ENCODE measurements around the gene TNFRSF12A.

TNFRSF12A gene

GRCh38 chr16:2980227-2981176, 39.7 kb upstream of the TNFRSF12A start, which contains the start of gene PKMYT1 (continued):
- TF ChIP-seq ZNF350 (tag by site-specific recombination; IDR thresholded peaks at IDR 0.05) (no peak), KLF7 (tag by site-specific recombination; IDR thresholded peaks at IDR 0.05; ENCODE audit: borderline replicate concordance) (peak; percentile 93), ZNF521 (tag by site-specific recombination; IDR thresholded peaks at IDR 0.05) (no peak), ZNF629 (tag by site-specific recombination; IDR thresholded peaks at IDR 0.05) (peak; percentile 36; the same call in 1 of the 2 replicates), PBX3 (CRISPR knock-in tag; IDR thresholded peaks at IDR 0.05) (peak; percentile 50; the same call in 1 of the 2 replicates), ZNF155 (tag by site-specific recombination; IDR thresholded peaks at IDR 0.05) (no peak), SCRT1 (tag by site-specific recombination; IDR thresholded peaks at IDR 0.05; ENCODE audit: borderline replicate concordance) (no peak), HOXC10 (CRISPR knock-in tag; IDR thresholded peaks at IDR 0.05) (no peak), ZBTB26 (tag by site-specific recombination; optimal IDR thresholded peaks at IDR 0.05) (peak; percentile 91), ZNF571 (tag by site-specific recombination; IDR thresholded peaks at IDR 0.05) (no peak), ZNF211 (tag by site-specific recombination; IDR thresholded peaks at IDR 0.05; ENCODE audit: low read depth) (no peak), ZBTB21 (tag by site-specific recombination; IDR thresholded peaks at IDR 0.05) (no peak), ZNF626 (tag by site-specific recombination; IDR thresholded peaks at IDR 0.05) (no peak), ZNF473 (tag by site-specific recombination; IDR thresholded peaks at IDR 0.05) (no peak), YY1 (tag by site-specific recombination; IDR thresholded peaks at IDR 0.05) (0 out of 2 replicates have a peak, but pooled peaks have one; percentile 22), ZNF561 (tag by site-specific recombination; IDR thresholded peaks at IDR 0.05; ENCODE audit: borderline replicate concordance) (peak; percentile 47; the same call in 1 of the 2 replicates), ZNF624 (tag by site-specific recombination; IDR thresholded peaks at IDR 0.05) (no peak), ZNF791 (tag by site-specific recombination; IDR thresholded peaks at IDR 0.05) (no peak), ZNF404 (tag by site-specific recombination; IDR thresholded peaks at IDR 0.05) (no peak), ZNF510 (tag by site-specific recombination; IDR thresholded peaks at IDR 0.05; ENCODE audit: insufficient replicate concordance) (no peak), ZNF555 (tag by site-specific recombination; conservative IDR thresholded peaks at IDR 0.05) (no peak), ZNF416 (tag by site-specific recombination; IDR thresholded peaks at IDR 0.05) (no peak), PRDM1 (tag by site-specific recombination; IDR thresholded peaks at IDR 0.05) (no peak), KLF1 (tag by site-specific recombination; IDR thresholded peaks at IDR 0.05) (peak; percentile 85), ZBTB8A (tag by site-specific recombination; IDR thresholded peaks at IDR 0.05) (peak; percentile 93), REPIN1 (tag by site-specific recombination; IDR thresholded peaks at IDR 0.05; ENCODE audit: low read depth) (no peak), ZNF366 (tag by site-specific recombination; conservative IDR thresholded peaks at IDR 0.05) (no peak), HIC1 (tag by site-specific recombination; IDR thresholded peaks at IDR 0.05) (peak; percentile 8; the same call in 1 of the 2 replicates), ZBTB20 (tag by site-specific recombination; IDR thresholded peaks at IDR 0.05) (peak; percentile 18; the same call in 1 of the 2 replicates), PRDM10 (tag by site-specific recombination; IDR thresholded peaks at IDR 0.05) (peak; percentile 7; the same call in 1 of the 2 replicates)
